HepG2 (cell line): Measurements from ENCODE around the gene VCAN. TPM values are rescaled to one million over a fixed set of nuclear protein-coding genes. Genes with fewer than 3 reads are reported as not detected.

Experiments used
- ATAC-seq: fragments of 200-7000 bp; cut with Tn5 transposase; 3 replicates; pipeline ENCODE4 v1.9.1; 2020; ENCODE audit warnings: mild to moderate bottlenecking, moderate library complexity
- BruUV-seq: library from RNA; stranded (reverse); fragments of 400-500 nt; replicated peaks from 2 replicates; lab custom pipeline; 2021; lab: Mats Ljungman, UMichigan
- CTCF ChIA-PET: fragments of 300-600 bp; formaldehyde crosslinking; extraction: SDS; loops from one replicate; lab custom pipeline; 2021; ENCODE audit warnings: low total read pairs, inconsistent platforms, low intra/inter-chr PET ratio; lab: Yijun Ruan, JAX
- POLR2A ChIA-PET: fragments of 350-600 bp; sonication (Branson Sonifier 250); formaldehyde crosslinking; loops from one replicate; lab custom pipeline; 2020; ENCODE audit warnings: antibody characterized with exemption, inconsistent platforms; lab: Yijun Ruan, JAX
- DNase-seq: peaks from one replicate; pipeline ENCODE4 v3.0.0-alpha.2; 2015; ENCODE audit warnings: low spot score
- FAIRE-seq: peaks from 3 replicates; lab custom pipeline; 2011; peaks lifted over from hg19 to GRCh38; lab: Jason Lieb, UNC
- H2AFZ ChIP-seq: one replicate; pipeline ENCODE4 v1.6.1; 2011; ENCODE audit warnings: low read length, inconsistent platforms
- H3K27ac ChIP-seq: fragments of 300-600 bp; 3 replicates; pipeline ENCODE4 v1.8.0; 2011; ENCODE audit warnings: mixed run types, mild to moderate bottlenecking, mixed read lengths, low read length, inconsistent platforms; ENCODE audit not compliant: insufficient read depth; ENCODE audit errors: extremely low read length
- H3K27me3 ChIP-seq, 2 experiments: fragments of 200-600 bp in 1 of 2; 2 replicates in 1 of 2; 3 replicates in 1 of 2; pipeline versions ENCODE4 v1.6.0 to v1.8.0; 2011; ENCODE audit warnings: low read length in 2 of 2, mild to moderate bottlenecking in 2 of 2, moderate library complexity in 2 of 2, inconsistent platforms in 1 of 2; ENCODE audit not compliant: insufficient read depth in 2 of 2, control insufficient read depth in 1 of 2
- H3K36me3 ChIP-seq, 2 experiments: fragments of 200-600 bp in 1 of 2; replicated peaks in 1 of 2; 2 replicates in 1 of 2; 3 replicates in 1 of 2; pipeline versions ENCODE4 v1.5.1 to v1.8.0; 2011; ENCODE audit warnings: low read length in 2 of 2, inconsistent platforms in 1 of 2; ENCODE audit not compliant: insufficient read depth in 2 of 2, control insufficient read depth in 1 of 2
- H3K4me1 ChIP-seq: 2 replicates; pipeline ENCODE4 v1.5.1; 2012; ENCODE audit warnings: low read length, inconsistent platforms; ENCODE audit not compliant: insufficient read depth
- H3K4me2 ChIP-seq: 2 replicates; pipeline ENCODE4 v1.6.0; 2011; ENCODE audit warnings: low read depth, low read length, inconsistent platforms
- H3K4me3 ChIP-seq, 3 experiments: fragments of 200-600 bp in 1 of 3; sonication (generic), shearing (Covaris generic) in 1 of 3; replicated peaks in 1 of 3; 2 replicates each; pipeline ENCODE4 v1.5.1; 2011 to 2016; ENCODE audit warnings: low read length in 3 of 3, inconsistent platforms in 2 of 3, low read depth in 2 of 3, mild to moderate bottlenecking in 2 of 3, control low read depth in 1 of 3, mixed read lengths in 1 of 3; ENCODE audit not compliant: insufficient read depth in 1 of 3
- H3K79me2 ChIP-seq: one replicate; pipeline ENCODE4 v1.6.1; 2011; ENCODE audit warnings: low read length, inconsistent platforms; ENCODE audit not compliant: insufficient read depth
- H3K9ac ChIP-seq: 2 replicates; pipeline ENCODE4 v1.6.0; 2011; ENCODE audit warnings: mild to moderate bottlenecking, low read depth, low read length, inconsistent platforms; ENCODE audit not compliant: insufficient read depth
- H3K9me3 ChIP-seq: 2 replicates; pipeline ENCODE4 v1.5.1; 2012; ENCODE audit warnings: mild to moderate bottlenecking, low read length
- H4K20me1 ChIP-seq: 2 replicates; pipeline ENCODE4 v1.6.0; 2011; ENCODE audit warnings: inconsistent platforms, mild to moderate bottlenecking, low read length, moderate library complexity; ENCODE audit not compliant: insufficient read depth
- CEBPB ChIP-seq: IDR thresholded peaks from 2 replicates; pipeline ENCODE4 v1.6.1; 2011; ENCODE audit warnings: low read depth, low read length, improper control_type of control experiment, borderline replicate concordance
- CEBPG ChIP-seq: IDR thresholded peaks from 2 replicates; pipeline ENCODE4 v1.6.1; 2016
- HNF4A ChIP-seq: sonication (generic); formaldehyde crosslinking; IDR thresholded peaks from 2 replicates; pipeline ENCODE4 v1.4.0; 2020; ENCODE audit warnings: missing genetic modification reagents
- KLF6 ChIP-seq: IDR thresholded peaks from 2 replicates; pipeline ENCODE4 v1.8.0; 2016; ENCODE audit warnings: missing biosample characterization, missing genetic modification reagents
- LRRFIP1 ChIP-seq: sonication (generic); formaldehyde crosslinking; conservative IDR thresholded peaks from 2 replicates; pipeline ENCODE4 v1.4.0; 2020; ENCODE audit warnings: missing genetic modification reagents
- MED8 ChIP-seq: sonication (generic); formaldehyde crosslinking; IDR thresholded peaks from 2 replicates; pipeline ENCODE4 v1.8.1; 2023; ENCODE audit warnings: mild to moderate bottlenecking, missing genetic modification reagents; ENCODE audit not compliant: insufficient replicate concordance
- NFE2L2 ChIP-seq: fragments of 150-350 bp; IDR thresholded peaks from 2 replicates; pipeline ENCODE4 v1.6.1; 2014; ENCODE audit warnings: low read length
- POGZ ChIP-seq: sonication (generic); formaldehyde crosslinking; IDR thresholded peaks from 2 replicates; pipeline ENCODE4 v1.4.0; 2020; ENCODE audit warnings: mild to moderate bottlenecking, missing genetic modification reagents
- RFXAP ChIP-seq: sonication (generic); formaldehyde crosslinking; IDR thresholded peaks from 2 replicates; pipeline ENCODE4 v1.4.0; 2020; ENCODE audit warnings: missing genetic modification reagents, borderline replicate concordance
- TBX3 ChIP-seq: fragments of 450-650 bp; IDR thresholded peaks from 2 replicates; pipeline ENCODE4 v1.6.1; 2017; ENCODE audit warnings: antibody characterized with exemption, mild to moderate bottlenecking, inconsistent platforms, borderline replicate concordance
- ZNF644 ChIP-seq: IDR thresholded peaks from 2 replicates; pipeline ENCODE4 v1.6.1; 2016; ENCODE audit warnings: low read depth
- WGBS: methylation state at CpG from one replicate; pipeline ENCODE4 v1.1.6; 2017; ENCODE audit warnings: low lambda C conversion rate; 5-methylcytosine and 5-hydroxymethylcytosine counted together
- in situ Hi-C: cut with HindIII; loops from 2 replicates; pipeline ENCODE4 v1.10.0; 2017; ENCODE audit warnings: low pct_unique_long_range_greater_than_20kb; ENCODE audit not compliant: extremely low pct_ligation_motif_present
- intact Hi-C: fragments of 100-400 bp; cut with micrococcal nuclease; formaldehyde crosslinking; loops from one replicate; pipeline ENCODE4 v1.10.0; 2022; ENCODE audit not compliant: unreplicated experiment
- polyA plus RNA-seq, 8 experiments: library from polyadenylated mRNA; depleted of rRNA in 3 of 8; stranded (reverse) in 7 of 8; unstranded in 1 of 8; fragments of >200 nt; fragmentation: Illumina TruSeq in 4 of 8; extraction: Trizol in 4 of 8; gene quantifications; 2 replicates each; pipeline versions ENCODE4 v1.2.1 to v1.2.3, GENCODE V29; 2011 to 2016; ENCODE audit warnings: low read depth in 4 of 8, missing spikeins in 1 of 8, mixed read lengths in 1 of 8; ENCODE audit not compliant: insufficient read depth in 1 of 8
- total RNA-seq, 5 experiments: library from RNA; depleted of rRNA; stranded (reverse); fragments of >200 nt; fragmentation: Illumina TruSeq; extraction: Trizol; gene quantifications; 2 replicates each; pipeline ENCODE4 v1.2.3, GENCODE V29; 2016; ENCODE audit warnings: low read depth in 1 of 5

The VCAN gene
- total and polyA plus RNA-seq, 2 of the 13 experiments (the other 11 are each of a cell fraction or from before 2014, with no cell fraction given) = 1.2 to 3.5 TPM

- peak; percentile 29 for DNase-seq
- TF ChIP-seq CEBPB (peak; percentile 80), HNF4A (CRISPR knock-in tag) (0 out of 2 replicates have a peak, but pooled peaks have one; percentile 10), CEBPG (CRISPR knock-in tag) (peak; percentile 79), ZNF644 (CRISPR knock-in tag) (0 out of 2 replicates have a peak, but pooled peaks have one; percentile 24), NFE2L2 (no peak), TBX3 (no peak), MED8 (no peak), RFXAP (CRISPR knock-in tag) (no peak), KLF6 (CRISPR knock-in tag) (no peak), LRRFIP1 (CRISPR knock-in tag) (no peak), POGZ (no peak)
- FAIRE-seq = no peak
- intact Hi-C loops = loop anchor here (10.0 kb wide), 1 partner anchor 411 kb away; no protein-coding TSS in a partner anchor
- BruUV-seq = no TSS peak
- Histone ChIP-seq H3K27ac (peak overlapping the region; percentile 14), H4K20me1 (no peaks in the 10 kb centered on the region), H3K4me2 (peak overlapping the region; percentile 74), H2AFZ (no peak overlapping the region), H3K4me3 (no peak overlapping the region; a peak in 1 of 6 replicates), H3K9ac (no peak overlapping the region), H3K4me1 (peaks cover 62% of the 10 kb centered on the region), H3K79me2 (no peaks in the 10 kb centered on the region), H3K27me3 (peaks cover 3 to 38% of the 10 kb centered on the region in 2 experiments; a peak in 4 of 5 replicates), H3K9me3 (no peaks in the 10 kb centered on the region), H3K36me3 (no peaks in the 10 kb centered on the region)
- in situ Hi-C loops = loop anchor here (10.0 kb wide), 1 partner anchor 1131 kb away; no protein-coding TSS in a partner anchor
- POLR2A ChIA-PET = interaction anchor here (0.6 to 2.5 kb wide), 2 partner anchors 87 to 102 kb away, joined by 3 to 13 read pairs; no protein-coding TSS in a partner anchor
- 31% methylated on average over 5 of the region's 5 CpGs for whole genome bisulfite sequencing
- CTCF ChIA-PET = interaction anchor here (1.1 kb wide), 1 partner anchor 89 kb away, joined by 3 read pairs; no protein-coding TSS in a partner anchor
- no peak for ATAC-seq
Observed at GRCh38 chr5:83475391-83475863, 3.9 kb downstream of the VCAN start.
